Activated T-cell treated with anti-CD3 and anti-CD28 coated beads, Interleukin-2, amount 50 U/mL, for 1 hour (primary cell): ENCODE data around the gene SULT4A1.
"Not testable (repeated sequence)": the region's sequence is repeated elsewhere in the genome, so short reads cannot be mapped to it uniquely, and the experiment has no call there.

Experiments used
- DNase-seq: peaks from one replicate; pipeline ENCODE4 v3.0.0-alpha.2; 2020

SULT4A1 gene

GRCh38 chr22:43862074-43862881, at the start of gene SULT4A1:
Gene SULT4A1 (minus strand): TSS chr22:43862513. CDS start chr22:43862382, 131 bp downstream.
- DNase-seq: no peak

- DNase-seq: no peak
Measured at GRCh38 chr22:43911351-43911750, 49.0 kb upstream of the SULT4A1 start.

- DNase-seq: no peak
Measured at GRCh38 chr22:43910178-43910695, 47.9 kb upstream of the SULT4A1 start.

GRCh38 chr22:43909708-43910107, 47.4 kb upstream of the SULT4A1 start:
- no peak for DNase-seq

GRCh38 chr22:43905681-43906080, 43.4 kb upstream of the SULT4A1 start:
- DNase-seq: no peak

- DNase-seq: peak; percentile 27
Measured at GRCh38 chr22:43904412-43904811, 42.1 kb upstream of the SULT4A1 start.

GRCh38 chr22:43903033-43903432, 40.7 kb upstream of the SULT4A1 start:
- not testable (repeated sequence) for DNase-seq

- DNase-seq: no peak
Measured at GRCh38 chr22:43901976-43902643, 39.8 kb upstream of the SULT4A1 start.

- no peak for DNase-seq
Measured at GRCh38 chr22:43900206-43900605, 37.9 kb upstream of the SULT4A1 start.

- DNase-seq: no peak
Measured at GRCh38 chr22:43897751-43898261, 35.5 kb upstream of the SULT4A1 start.

- DNase-seq: no peak
Measured at GRCh38 chr22:43895986-43896645, 33.8 kb upstream of the SULT4A1 start.

GRCh38 chr22:43894122-43894521, 31.8 kb upstream of the SULT4A1 start:
- DNase-seq: no peak

- DNase-seq: no peak
Measured at GRCh38 chr22:43893266-43893665, 31.0 kb upstream of the SULT4A1 start.

GRCh38 chr22:43892183-43892894, 30.0 kb upstream of the SULT4A1 start:
- no peak for DNase-seq

GRCh38 chr22:43891360-43892182, 29.3 kb upstream of the SULT4A1 start, which contains the start of gene PNPLA5:
Gene PNPLA5 (minus strand): TSS chr22:43892013. CDS start chr22:43891880, 133 bp downstream.
- DNase-seq: no peak

- no peak for DNase-seq
Measured at GRCh38 chr22:43890901-43891331, 28.6 kb upstream of the SULT4A1 start.

- DNase-seq: no peak
Measured at GRCh38 chr22:43889860-43890253, 27.5 kb upstream of the SULT4A1 start.

GRCh38 chr22:43889201-43889859, 27.0 kb upstream of the SULT4A1 start:
- DNase-seq: no peak

- no peak for DNase-seq
Measured at GRCh38 chr22:43888740-43889139, 26.4 kb upstream of the SULT4A1 start.

- no peak for DNase-seq
Measured at GRCh38 chr22:43887391-43887790, 25.1 kb upstream of the SULT4A1 start.

- no peak for DNase-seq
Measured at GRCh38 chr22:43886231-43886630, 23.9 kb upstream of the SULT4A1 start.
